SK-N-MC (cell line): ENCODE data around the gene MAGI1.

ENCODE experiments used
- EZH2 ChIP-seq: fragments of 200-600 bp; sonication (generic); IDR thresholded peaks from one replicate; pipeline ENCODE4 v1.6.1; 2017; ENCODE audit warnings: antibody characterized with exemption
- POLR2AphosphoS5 ChIP-seq: IDR thresholded peaks from 2 replicates; pipeline ENCODE4 v1.6.1; 2012; ENCODE audit warnings: mild to moderate bottlenecking, low read depth, low read length, borderline replicate concordance

GRCh38 chr3:65689436-65689835, 349.3 kb downstream of the MAGI1 start:
- TF ChIP-seq POLR2AphosphoS5 (no peak), EZH2 (no peak)
